Liver (tissue), 9 donors: ENCODE data around the gene SLC44A1. TPM values are rescaled to one million over a fixed set of nuclear protein-coding genes. Genes with fewer than 3 reads are reported as not detected.

ENCODE experiments used
- DNase-seq: peaks from one replicate; pipeline ENCODE4 v3.0.0-alpha.2; 2017; ENCODE audit warnings: low spot score
- H3K27ac ChIP-seq, 2 donors: one replicate each; pipeline ENCODE4 v1.7.0; 2013; ENCODE audit warnings: inconsistent platforms in 2 of 2, low read length in 2 of 2, control low read depth in 1 of 2, low read depth in 1 of 2, mild to moderate bottlenecking in 1 of 2
- H3K27me3 ChIP-seq, 4 donors: one replicate each; pipeline versions ENCODE4 v1.6.1 to v1.7.0; 2013; ENCODE audit warnings: low read length in 3 of 4, inconsistent platforms in 1 of 4, mild to moderate bottlenecking in 1 of 4, moderate library complexity in 1 of 4; ENCODE audit not compliant: control insufficient read depth in 4 of 4, insufficient read depth in 4 of 4
- H3K36me3 ChIP-seq, 4 donors: one replicate each; pipeline versions ENCODE4 v1.6.1 to v1.7.0; 2013; ENCODE audit warnings: low read length in 3 of 4, mild to moderate bottlenecking in 3 of 4, low read depth in 1 of 4, moderate library complexity in 1 of 4; ENCODE audit not compliant: control insufficient read depth in 4 of 4, insufficient read depth in 3 of 4
- H3K4me1 ChIP-seq, 4 donors: one replicate each; pipeline versions ENCODE4 v1.6.1 to v1.7.0; 2013; ENCODE audit warnings: low read length in 3 of 4, mild to moderate bottlenecking in 3 of 4, moderate library complexity in 1 of 4; ENCODE audit not compliant: control insufficient read depth in 4 of 4, insufficient read depth in 4 of 4
- H3K4me3 ChIP-seq, 3 donors: one replicate each; pipeline versions ENCODE4 v1.6.1 to v1.7.0; 2013; ENCODE audit warnings: low read length in 3 of 3, control low read depth in 1 of 3, low read depth in 1 of 3, mild to moderate bottlenecking in 1 of 3
- H3K9ac ChIP-seq, 2 donors: one replicate each; pipeline ENCODE4 v1.7.0; 2013; ENCODE audit warnings: low read length in 2 of 2, mild to moderate bottlenecking in 2 of 2, moderate library complexity in 2 of 2, control low read depth in 1 of 2, low read depth in 1 of 2
- H3K9me3 ChIP-seq, 4 donors: one replicate each; pipeline versions ENCODE4 v1.6.1 to v1.7.0; 2013; ENCODE audit warnings: low read length in 3 of 4; ENCODE audit not compliant: control insufficient read depth in 4 of 4
- ATF3 ChIP-seq: IDR thresholded peaks from 2 replicates; pipeline ENCODE4 v1.6.1; 2016; ENCODE audit warnings: antibody characterized with exemption
- CTCF ChIP-seq: fragments of 150-350 bp; IDR thresholded peaks from 2 replicates; pipeline ENCODE4 v1.5.1; 2017; ENCODE audit warnings: improper control_type of control experiment, low read depth, low read length; ENCODE audit not compliant: missing input control
- FOXA1 ChIP-seq: IDR thresholded peaks from 2 replicates; pipeline ENCODE4 v1.6.1; 2016; ENCODE audit warnings: antibody characterized with exemption
- FOXA2 ChIP-seq: IDR thresholded peaks from 2 replicates; pipeline ENCODE4 v1.6.1; 2016; ENCODE audit warnings: antibody characterized with exemption
- GABPA ChIP-seq, 2 donors: IDR thresholded peaks in 1 of 2; conservative IDR thresholded peaks in 1 of 2; 2 replicates each; pipeline ENCODE4 v1.6.1; 2016; ENCODE audit warnings: antibody characterized with exemption in 2 of 2, mild to moderate bottlenecking in 1 of 2, moderate library complexity in 1 of 2
- HNF4A ChIP-seq, 2 donors: conservative IDR thresholded peaks; 2 replicates each; pipeline ENCODE4 v1.6.1; 2016; ENCODE audit warnings: antibody characterized with exemption in 2 of 2, mild to moderate bottlenecking in 2 of 2
- HNF4G ChIP-seq: IDR thresholded peaks from 2 replicates; pipeline ENCODE4 v1.6.1; 2016; ENCODE audit warnings: antibody characterized with exemption
- JUND ChIP-seq, 2 donors: IDR thresholded peaks; 2 replicates each; pipeline ENCODE4 v1.6.1; 2016; ENCODE audit warnings: antibody characterized with exemption in 2 of 2
- MAX ChIP-seq: IDR thresholded peaks from 2 replicates; pipeline ENCODE4 v1.6.1; 2016; ENCODE audit warnings: antibody characterized with exemption
- NR2F2 ChIP-seq: IDR thresholded peaks from 2 replicates; pipeline ENCODE4 v1.6.1; 2016; ENCODE audit warnings: antibody characterized with exemption
- RXRA ChIP-seq, 2 donors: IDR thresholded peaks; 2 replicates each; pipeline ENCODE4 v1.6.1; 2017 to 2018; ENCODE audit warnings: antibody characterized with exemption in 2 of 2, mild to moderate bottlenecking in 1 of 2
- SP1 ChIP-seq: IDR thresholded peaks from 2 replicates; pipeline ENCODE4 v1.6.1; 2018; ENCODE audit warnings: antibody characterized with exemption, mild to moderate bottlenecking
- TAF1 ChIP-seq: conservative IDR thresholded peaks from 2 replicates; pipeline ENCODE4 v1.6.1; 2016; ENCODE audit warnings: antibody characterized with exemption, mild to moderate bottlenecking
- YY1 ChIP-seq: IDR thresholded peaks from 2 replicates; pipeline ENCODE4 v1.6.1; 2016; ENCODE audit warnings: antibody characterized with exemption, mild to moderate bottlenecking
- ZBTB33 ChIP-seq: IDR thresholded peaks from 2 replicates; pipeline ENCODE4 v1.6.1; 2016; ENCODE audit warnings: antibody characterized with exemption
- WGBS: extraction: QIAGEN DNeasy Blood & Tissue Kit; methylation state at CpG from one replicate; pipeline ENCODE4 v1.1.7; 2013; 5-methylcytosine and 5-hydroxymethylcytosine counted together
- polyA plus RNA-seq, 2 donors: library from polyadenylated mRNA; stranded (reverse) in 1 of 2; unstranded in 1 of 2; fragments of 200-250 nt in 1 of 2; fragments of >200 nt in 1 of 2; fragmentation: Nextera tagmentation in 1 of 2; extraction: Ambion mirVana in 1 of 2; gene quantifications; one replicate each; pipeline versions ENCODE4 v1.2.1 to v1.2.3, GENCODE V29; 2013 to 2015
- total RNA-seq, 2 donors: library from RNA; depleted of rRNA; stranded (reverse); fragments of >200 nt; gene quantifications; one replicate each; pipeline ENCODE4 v1.2.3, GENCODE V29; 2014
- donor health status: healthy.
- donor health status: healthy.
- donor health status: healthy.
- donor health status: healthy.
- donor health status: healthy.

The SLC44A1 gene
- total and polyA plus RNA-seq, 4 donors: 18.1 to 73.1 (median 53.1) TPM

- peaks cover 2 to 5% (median 3%) of the 10 kb centered on the region in 4 donors for H3K4me1 ChIP-seq
- no peak overlapping the region for H3K9ac ChIP-seq
- TF ChIP-seq CTCF (no peak), MAX (no peak), HNF4A (conservative IDR thresholded peaks at IDR 0.05) (no peak), ATF3 (no peak), FOXA1 (no peak), ZBTB33 (no peak), RXRA (IDR thresholded peaks at IDR 0.05) (no peak), JUND (IDR thresholded peaks at IDR 0.05) (no peak), GABPA (IDR thresholded peaks at IDR 0.05 in 1 of 2, conservative IDR thresholded peaks at IDR 0.05 in 1 of 2) (no peak), FOXA2 (no peak), HNF4G (no peak), YY1 (no peak)
- H3K36me3 ChIP-seq: peaks cover 0 to 12% (median 6%) of the 10 kb centered on the region in 4 donors
- 83% methylated on average over 2 of the region's 2 CpGs for WGBS
- H3K27ac ChIP-seq: no peak overlapping the region
- H3K27me3 ChIP-seq: no peaks in the 10 kb centered on the region
- no peak overlapping the region for H3K4me3 ChIP-seq
- no peaks in the 10 kb centered on the region for H3K9me3 ChIP-seq
- no peak for DNase-seq
These were observed 52.4 kb downstream of the SLC44A1 start for GRCh38 chr9:105296877-105297287.

GRCh38 chr9:105297442-105298075 lies 53.1 kb downstream of the SLC44A1 start:
- 95% methylated on average over 14 of the region's 14 CpGs for WGBS
- H3K27ac ChIP-seq: no peak overlapping the region
- H3K36me3 ChIP-seq: peaks cover 0 to 12% (median 6%) of the 10 kb centered on the region in 4 donors
- no peak for DNase-seq
- peaks cover 0 to 2% (median under 1%) of the 10 kb centered on the region in 4 donors for H3K4me1 ChIP-seq
- no peak overlapping the region for H3K9ac ChIP-seq
- no peaks in the 10 kb centered on the region for H3K9me3 ChIP-seq
- no peak overlapping the region for H3K4me3 ChIP-seq
- TF ChIP-seq YY1 (no peak), FOXA1 (no peak), MAX (no peak), ATF3 (no peak), HNF4A (conservative IDR thresholded peaks at IDR 0.05) (no peak), NR2F2 (no peak), TAF1 (no peak), JUND (IDR thresholded peaks at IDR 0.05) (no peak), RXRA (IDR thresholded peaks at IDR 0.05) (no peak), GABPA (IDR thresholded peaks at IDR 0.05 in 1 of 2, conservative IDR thresholded peaks at IDR 0.05 in 1 of 2) (no peak), HNF4G (no peak), ZBTB33 (no peak), SP1 (no peak)
- H3K27me3 ChIP-seq: no peaks in the 10 kb centered on the region
